Smooth muscle cell (in vitro differentiated cells): ENCODE results near the gene TEX44. TPM values are rescaled to one million over a fixed set of nuclear protein-coding genes. Genes with fewer than 3 reads are reported as not detected.

Experiments used
- DNase-seq: peaks from one replicate; lab custom pipeline; 2025; ENCODE audit not compliant: unreplicated experiment; lab: John Stamatoyannopoulos, UW
- H2AFZ ChIP-seq: fragments of 200-600 bp; sonication (generic); 2 replicates; pipeline ENCODE4 v1.6.0; 2016; ENCODE audit warnings: antibody characterized with exemption, low read depth, mild to moderate bottlenecking
- H3F3A ChIP-seq: fragments of 200-600 bp; sonication (generic); 2 replicates; pipeline ENCODE4 v1.6.0; 2017; ENCODE audit warnings: antibody characterized with exemption, low read depth
- H3K27ac ChIP-seq: fragments of 200-600 bp; sonication (generic); 2 replicates; pipeline ENCODE4 v1.5.1; 2016; ENCODE audit warnings: low read depth, mild to moderate bottlenecking
- H3K27me3 ChIP-seq: fragments of 200-600 bp; sonication (generic); 2 replicates; pipeline ENCODE4 v1.6.1; 2016; ENCODE audit warnings: low read depth, mild to moderate bottlenecking
- H3K36me3 ChIP-seq: fragments of 200-600 bp; sonication (generic); 2 replicates; pipeline ENCODE4 v1.5.1; 2016; ENCODE audit warnings: low read depth
- H3K4me1 ChIP-seq: fragments of 200-600 bp; sonication (generic); 2 replicates; pipeline ENCODE4 v1.5.1; 2016; ENCODE audit warnings: low read depth
- H3K4me2 ChIP-seq: fragments of 200-600 bp; sonication (generic); 2 replicates; pipeline ENCODE4 v1.6.0; 2016; ENCODE audit warnings: mild to moderate bottlenecking
- H3K4me3 ChIP-seq: fragments of 200-600 bp; sonication (generic); 2 replicates; pipeline ENCODE4 v1.5.1; 2016; ENCODE audit warnings: mild to moderate bottlenecking
- H3K79me2 ChIP-seq: fragments of 200-600 bp; sonication (generic); 2 replicates; pipeline ENCODE4 v1.6.0; 2016; ENCODE audit warnings: low read depth, mild to moderate bottlenecking
- H3K9ac ChIP-seq: fragments of 200-600 bp; sonication (generic); 2 replicates; pipeline ENCODE4 v1.6.0; 2016; ENCODE audit warnings: low read depth
- H3K9me3 ChIP-seq: fragments of 200-600 bp; sonication (generic); replicated peaks from 2 replicates; pipeline ENCODE4 v1.5.1; 2016; ENCODE audit warnings: low read depth
- H4K20me1 ChIP-seq: fragments of 200-600 bp; sonication (generic); 2 replicates; pipeline ENCODE4 v1.6.0; 2016; ENCODE audit warnings: low read depth
- WGBS: methylation state at CpG from one replicate; pipeline ENCODE4 v1.1.7; 2016; ENCODE audit warnings: low lambda C conversion rate; 5-methylcytosine and 5-hydroxymethylcytosine counted together
- polyA plus RNA-seq: library from polyadenylated mRNA; unstranded; fragments of >200 nt; fragmentation: Nextera tagmentation; extraction: Ambion mirVana; gene quantifications from 2 replicates; pipeline ENCODE4 v1.2.1, GENCODE V29; 2016
- total RNA-seq: library from RNA; depleted of rRNA; stranded (reverse); fragments of >200 nt; gene quantifications from 2 replicates; pipeline ENCODE4 v1.2.3, GENCODE V29; 2014
- TF ChIP-seq, protein P1 (sequence below): fragments of 200-600 bp; sonication (generic); IDR thresholded peaks from 2 replicates; pipeline ENCODE4 v1.5.1; 2017; ENCODE audit warnings: borderline replicate concordance, mild to moderate bottlenecking, antibody characterized with exemption; ENCODE audit not compliant: insufficient read depth, poor library complexity, severe bottlenecking

Gene TEX44
- total and polyA plus RNA-seq, 2 experiments from 2014 or later, result not detected

DNA sequence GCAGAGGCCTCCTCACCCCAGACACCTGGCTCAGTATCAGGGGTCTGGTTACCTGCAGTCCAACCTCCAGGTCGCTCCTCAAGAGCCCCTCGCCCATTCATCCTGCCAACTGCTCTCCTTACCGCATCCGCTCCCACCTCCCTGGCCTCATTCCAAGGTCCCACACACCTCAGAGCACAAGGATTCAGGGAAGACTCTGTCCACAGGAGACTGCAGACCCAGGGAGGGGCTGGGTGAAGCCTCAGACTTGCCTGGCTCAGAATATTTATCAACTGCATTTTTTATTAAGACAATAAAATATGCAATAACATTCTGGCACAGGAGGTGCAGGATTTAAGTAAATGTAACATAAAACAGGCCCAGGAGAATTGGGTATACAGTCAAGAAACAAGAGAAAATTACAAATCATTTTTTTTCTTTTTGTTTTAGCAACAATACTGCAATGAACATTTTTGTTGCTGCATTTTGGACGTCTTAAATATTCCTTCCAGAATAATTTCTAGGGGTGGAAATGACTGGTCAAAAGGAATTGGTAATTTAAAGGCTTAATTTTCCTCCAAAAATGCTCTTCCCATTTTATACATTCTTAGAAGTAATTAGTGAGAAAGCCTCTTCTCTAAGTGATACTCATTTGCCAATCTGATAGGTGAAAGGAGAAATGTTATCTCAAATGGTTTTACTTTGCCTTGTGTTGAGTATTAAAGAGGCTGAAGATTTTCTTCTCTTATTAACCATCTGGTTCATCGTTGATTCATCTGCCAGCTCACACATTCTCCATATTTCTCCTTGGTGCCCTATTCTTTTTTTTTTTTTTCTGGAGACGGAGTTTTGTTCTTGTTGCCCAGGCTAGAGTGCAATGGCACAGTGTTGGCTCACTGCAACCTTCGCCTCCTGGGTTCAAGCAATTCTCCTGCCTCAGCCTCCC lies 42.5 kb downstream of the TEX44 start:
- peaks cover 7% of the 10 kb centered on the region for H3F3A ChIP-seq
- H3K27me3 ChIP-seq, result no peaks in the 10 kb centered on the region
- TF ChIP-seq, protein P1, sequence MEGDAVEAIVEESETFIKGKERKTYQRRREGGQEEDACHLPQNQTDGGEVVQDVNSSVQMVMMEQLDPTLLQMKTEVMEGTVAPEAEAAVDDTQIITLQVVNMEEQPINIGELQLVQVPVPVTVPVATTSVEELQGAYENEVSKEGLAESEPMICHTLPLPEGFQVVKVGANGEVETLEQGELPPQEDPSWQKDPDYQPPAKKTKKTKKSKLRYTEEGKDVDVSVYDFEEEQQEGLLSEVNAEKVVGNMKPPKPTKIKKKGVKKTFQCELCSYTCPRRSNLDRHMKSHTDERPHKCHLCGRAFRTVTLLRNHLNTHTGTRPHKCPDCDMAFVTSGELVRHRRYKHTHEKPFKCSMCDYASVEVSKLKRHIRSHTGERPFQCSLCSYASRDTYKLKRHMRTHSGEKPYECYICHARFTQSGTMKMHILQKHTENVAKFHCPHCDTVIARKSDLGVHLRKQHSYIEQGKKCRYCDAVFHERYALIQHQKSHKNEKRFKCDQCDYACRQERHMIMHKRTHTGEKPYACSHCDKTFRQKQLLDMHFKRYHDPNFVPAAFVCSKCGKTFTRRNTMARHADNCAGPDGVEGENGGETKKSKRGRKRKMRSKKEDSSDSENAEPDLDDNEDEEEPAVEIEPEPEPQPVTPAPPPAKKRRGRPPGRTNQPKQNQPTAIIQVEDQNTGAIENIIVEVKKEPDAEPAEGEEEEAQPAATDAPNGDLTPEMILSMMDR, result no peak
- H3K4me2 ChIP-seq, result no peak overlapping the region
- DNase-seq, result no peak
- no peaks in the 10 kb centered on the region for H3K79me2 ChIP-seq
- H3K9me3 ChIP-seq, result no peaks in the 10 kb centered on the region
- no peak overlapping the region for H3K9ac ChIP-seq
- WGBS, result 59% methylated on average over 8 of the region's 8 CpGs
- no peak overlapping the region for H3K27ac ChIP-seq
- H2AFZ ChIP-seq, result no peak overlapping the region
- peaks cover 7% of the 10 kb centered on the region for H3K4me1 ChIP-seq
- no peaks in the 10 kb centered on the region for H4K20me1 ChIP-seq
- H3K36me3 ChIP-seq, result no peaks in the 10 kb centered on the region
- no peak overlapping the region for H3K4me3 ChIP-seq

DNA sequence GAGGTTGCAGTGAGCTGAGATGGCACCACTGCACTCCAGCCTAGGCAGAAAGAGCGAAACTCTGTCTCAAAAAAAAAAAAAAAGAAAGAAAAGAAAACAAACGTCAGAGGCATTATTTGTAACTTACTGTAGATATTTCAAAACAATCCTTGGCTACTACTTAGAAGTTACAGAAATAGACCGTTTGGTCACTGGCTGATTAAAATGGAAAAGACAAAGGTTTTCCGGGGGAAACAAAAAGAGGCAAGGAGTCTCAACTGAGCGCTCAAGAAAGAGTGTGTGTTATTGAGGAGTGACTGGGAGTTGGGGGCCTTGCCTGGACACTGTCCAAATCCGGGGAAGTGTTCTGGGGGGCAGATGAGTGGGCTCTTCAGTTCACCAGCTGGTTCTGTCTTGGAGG lies 47.6 kb downstream of the TEX44 start:
- no peak overlapping the region for H3K4me2 ChIP-seq
- no peaks in the 10 kb centered on the region for H3K79me2 ChIP-seq
- DNase-seq, result no peak
- H3F3A ChIP-seq, result peaks cover 17% of the 10 kb centered on the region
- H3K36me3 ChIP-seq, result no peaks in the 10 kb centered on the region
- H3K9me3 ChIP-seq, result no peaks in the 10 kb centered on the region
- no peak overlapping the region for H2AFZ ChIP-seq
- H3K27ac ChIP-seq, result no peak overlapping the region
- H3K27me3 ChIP-seq, result no peaks in the 10 kb centered on the region
- no peak overlapping the region for H3K4me3 ChIP-seq
- TF ChIP-seq, protein P1, result no peak
- peaks cover 6% of the 10 kb centered on the region for H3K4me1 ChIP-seq
- 88% methylated on average over 6 of the region's 6 CpGs for WGBS
- no peak overlapping the region for H3K9ac ChIP-seq
- H4K20me1 ChIP-seq, result no peaks in the 10 kb centered on the region

DNA sequence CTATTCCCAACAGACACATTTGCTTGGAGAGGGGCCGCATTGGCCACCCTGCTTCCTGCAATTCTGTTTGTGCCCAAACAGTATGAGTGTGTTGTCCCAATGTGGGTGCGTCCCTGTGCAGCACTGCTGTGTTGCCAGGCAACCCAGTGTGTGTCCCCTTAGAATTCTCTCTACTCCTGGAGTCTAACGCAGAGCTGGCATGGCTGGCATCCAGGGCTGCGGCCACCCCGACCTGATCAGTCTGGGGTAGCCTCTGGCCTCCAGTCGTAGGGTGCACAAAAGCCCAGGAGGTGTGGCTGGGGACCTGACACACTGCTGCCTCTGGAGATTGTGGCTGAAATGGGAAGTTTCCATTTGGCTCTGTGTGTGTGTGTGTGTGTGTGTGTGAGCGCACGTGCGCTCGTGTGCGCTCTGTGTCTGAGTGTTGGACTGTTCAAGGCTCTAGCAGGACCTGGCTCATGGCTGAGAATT lies 48.0 kb downstream of the TEX44 start:
- no peaks in the 10 kb centered on the region for H4K20me1 ChIP-seq
- no peak overlapping the region for H3K4me2 ChIP-seq
- no peak overlapping the region for H3K27ac ChIP-seq
- DNase-seq, result no peak
- no peak overlapping the region for H3K4me3 ChIP-seq
- WGBS, result 91% methylated on average over 11 of the region's 11 CpGs
- H2AFZ ChIP-seq, result no peak overlapping the region
- H3K27me3 ChIP-seq, result no peaks in the 10 kb centered on the region
- H3F3A ChIP-seq, result peaks cover 16% of the 10 kb centered on the region
- no peaks in the 10 kb centered on the region for H3K36me3 ChIP-seq
- no peaks in the 10 kb centered on the region for H3K79me2 ChIP-seq
- no peak overlapping the region for H3K9ac ChIP-seq
- TF ChIP-seq, protein P1, result no peak
- peaks cover 6% of the 10 kb centered on the region for H3K4me1 ChIP-seq
- H3K9me3 ChIP-seq, result no peaks in the 10 kb centered on the region
